Esophagus mucosa (tissue), 1 donor: ENCODE measurements around the gene OSER1. TPM values are rescaled to one million over a fixed set of nuclear protein-coding genes. Genes with fewer than 3 reads are reported as not detected.
"Not testable (repeated sequence)": the region's sequence is repeated elsewhere in the genome, so short reads cannot be mapped to it uniquely, and the experiment has no call there.

Experiments used
- ATAC-seq: fragments of 200-7000 bp; cut with Tn5 transposase; one replicate; pipeline ENCODE4 v1.9.1; 2020
- total RNA-seq: library from RNA; stranded (reverse); gene quantifications from one replicate; pipeline ENCODE4 v1.2.4, GENCODE V29; 2023
- donor health status: DM: yes; HTN: yes; CAD: no.

OSER1 gene
- total RNA-seq, result 20.6 TPM

- peak; percentile 95 for ATAC-seq
Observed at GRCh38 chr20:44210406-44211176, at the start of gene OSER1. Gene OSER1 (minus strand): TSS chr20:44210771. CDS start chr20:44206957, 3,814 bp downstream.

GRCh38 chr20:44258226-44258890 lies 47.8 kb upstream of the OSER1 start:
- ATAC-seq, result no peak

GRCh38 chr20:44256961-44257360 lies 46.4 kb upstream of the OSER1 start:
- ATAC-seq, result no peak

GRCh38 chr20:44255942-44256341 lies 45.4 kb upstream of the OSER1 start:
- ATAC-seq, result no peak

GRCh38 chr20:44254073-44254472 lies 43.5 kb upstream of the OSER1 start:
- ATAC-seq, result no peak

- no peak for ATAC-seq
Observed at GRCh38 chr20:44253528-44253927, 43.0 kb upstream of the OSER1 start.

GRCh38 chr20:44251284-44251683 lies 40.7 kb upstream of the OSER1 start:
- no peak for ATAC-seq

GRCh38 chr20:44248410-44248759 lies 37.8 kb upstream of the OSER1 start:
- no peak for ATAC-seq

GRCh38 chr20:44247586-44248409 lies 37.2 kb upstream of the OSER1 start:
- ATAC-seq, result no peak

- ATAC-seq, result no peak
Observed at GRCh38 chr20:44247131-44247571, 36.6 kb upstream of the OSER1 start, which contains the start of gene GDAP1L1. Gene GDAP1L1 (plus strand): TSS chr20:44247308. CDS start chr20:44247335, 27 bp downstream.

GRCh38 chr20:44245977-44246376 lies 35.4 kb upstream of the OSER1 start:
- ATAC-seq, result no peak

- no peak for ATAC-seq
Observed at GRCh38 chr20:44241796-44242195, 31.2 kb upstream of the OSER1 start.

- ATAC-seq, result not testable (repeated sequence)
Observed at GRCh38 chr20:44236840-44237239, 26.3 kb upstream of the OSER1 start.

- no peak for ATAC-seq
Observed at GRCh38 chr20:44235702-44236101, 25.1 kb upstream of the OSER1 start.

GRCh38 chr20:44234566-44235317 lies 24.2 kb upstream of the OSER1 start:
- no peak for ATAC-seq

- ATAC-seq, result no peak
Observed at GRCh38 chr20:44233436-44234016, 23.0 kb upstream of the OSER1 start.

- not testable (repeated sequence) for ATAC-seq
Observed at GRCh38 chr20:44232469-44232856, 21.9 kb upstream of the OSER1 start.

- no peak for ATAC-seq
Observed at GRCh38 chr20:44231713-44232468, 21.3 kb upstream of the OSER1 start.

GRCh38 chr20:44231193-44231592 lies 20.6 kb upstream of the OSER1 start:
- ATAC-seq, result no peak

- ATAC-seq, result no peak
Observed at GRCh38 chr20:44228465-44229258, 18.1 kb upstream of the OSER1 start.
